PFSK-1 (cell line): ENCODE results near the gene KIF17.

Source experiments
- FOXP2 ChIP-seq: optimal IDR thresholded peaks from 2 replicates; pipeline ENCODE3; 2011; ENCODE audit warnings: borderline replicate concordance, control low read depth, inconsistent platforms; ENCODE audit not compliant: insufficient read depth; ENCODE audit errors: extremely low read length, extremely low read depth
- POLR2AphosphoS5 ChIP-seq: IDR thresholded peaks from 2 replicates; pipeline ENCODE4 v1.6.1; 2012; ENCODE audit warnings: low read depth, mild to moderate bottlenecking, control low read depth, low read length, moderate library complexity
- SIN3A ChIP-seq: IDR thresholded peaks from 2 replicates; pipeline ENCODE4 v1.6.1; 2012; ENCODE audit warnings: mild to moderate bottlenecking, low read length, moderate library complexity, borderline replicate concordance; ENCODE audit not compliant: insufficient read depth
- TAF1 ChIP-seq: IDR thresholded peaks from 2 replicates; pipeline ENCODE4 v1.6.1; 2012; ENCODE audit warnings: low read length, control low read depth, borderline replicate concordance; ENCODE audit not compliant: insufficient read depth
- TF ChIP-seq, protein P1 (sequence below), 2 experiments: IDR thresholded peaks; 2 replicates each; pipeline versions ENCODE4 v1.6.1 to v1.8.0; 2011 to 2012; ENCODE audit warnings: low read depth in 2 of 2, low read length in 2 of 2, control low read depth in 1 of 2, inconsistent platforms in 1 of 2, mild to moderate bottlenecking in 1 of 2, moderate library complexity in 1 of 2; ENCODE audit not compliant: insufficient read depth in 1 of 2

The KIF17 gene

GRCh38 chr1:20648946-20649345 lies 68.9 kb downstream of the KIF17 start:
- no peak for TF ChIP-seq SIN3A

DNA sequence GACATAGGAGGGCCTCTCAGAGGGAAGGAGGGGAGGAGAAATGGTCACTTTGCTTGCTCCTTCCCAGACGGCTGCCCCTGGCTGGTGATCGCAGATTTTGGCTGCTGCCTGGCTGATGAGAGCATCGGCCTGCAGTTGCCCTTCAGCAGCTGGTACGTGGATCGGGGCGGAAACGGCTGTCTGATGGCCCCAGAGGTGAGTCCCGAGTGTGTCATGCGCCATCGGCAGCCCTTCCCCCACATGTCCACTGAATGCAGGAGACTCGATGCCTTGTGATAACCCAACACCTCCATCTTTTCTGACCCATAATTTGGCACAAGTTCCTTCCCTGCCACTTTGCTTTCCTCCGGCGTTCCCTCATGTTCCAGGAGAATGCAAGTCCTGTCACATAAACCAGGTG lies 69.4 kb downstream of the KIF17 start:
- TF ChIP-seq, protein P1, sequence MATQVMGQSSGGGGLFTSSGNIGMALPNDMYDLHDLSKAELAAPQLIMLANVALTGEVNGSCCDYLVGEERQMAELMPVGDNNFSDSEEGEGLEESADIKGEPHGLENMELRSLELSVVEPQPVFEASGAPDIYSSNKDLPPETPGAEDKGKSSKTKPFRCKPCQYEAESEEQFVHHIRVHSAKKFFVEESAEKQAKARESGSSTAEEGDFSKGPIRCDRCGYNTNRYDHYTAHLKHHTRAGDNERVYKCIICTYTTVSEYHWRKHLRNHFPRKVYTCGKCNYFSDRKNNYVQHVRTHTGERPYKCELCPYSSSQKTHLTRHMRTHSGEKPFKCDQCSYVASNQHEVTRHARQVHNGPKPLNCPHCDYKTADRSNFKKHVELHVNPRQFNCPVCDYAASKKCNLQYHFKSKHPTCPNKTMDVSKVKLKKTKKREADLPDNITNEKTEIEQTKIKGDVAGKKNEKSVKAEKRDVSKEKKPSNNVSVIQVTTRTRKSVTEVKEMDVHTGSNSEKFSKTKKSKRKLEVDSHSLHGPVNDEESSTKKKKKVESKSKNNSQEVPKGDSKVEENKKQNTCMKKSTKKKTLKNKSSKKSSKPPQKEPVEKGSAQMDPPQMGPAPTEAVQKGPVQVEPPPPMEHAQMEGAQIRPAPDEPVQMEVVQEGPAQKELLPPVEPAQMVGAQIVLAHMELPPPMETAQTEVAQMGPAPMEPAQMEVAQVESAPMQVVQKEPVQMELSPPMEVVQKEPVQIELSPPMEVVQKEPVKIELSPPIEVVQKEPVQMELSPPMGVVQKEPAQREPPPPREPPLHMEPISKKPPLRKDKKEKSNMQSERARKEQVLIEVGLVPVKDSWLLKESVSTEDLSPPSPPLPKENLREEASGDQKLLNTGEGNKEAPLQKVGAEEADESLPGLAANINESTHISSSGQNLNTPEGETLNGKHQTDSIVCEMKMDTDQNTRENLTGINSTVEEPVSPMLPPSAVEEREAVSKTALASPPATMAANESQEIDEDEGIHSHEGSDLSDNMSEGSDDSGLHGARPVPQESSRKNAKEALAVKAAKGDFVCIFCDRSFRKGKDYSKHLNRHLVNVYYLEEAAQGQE (IDR thresholded peaks at IDR 0.05; ENCODE audit: insufficient read depth in 1 of 2, low read depth in 2 of 2, low read length in 2 of 2), result no peak
- TF ChIP-seq POLR2AphosphoS5, result no peak
- TF ChIP-seq TAF1, result no peak
- no peak for TF ChIP-seq SIN3A
- no peak for TF ChIP-seq FOXP2

DNA sequence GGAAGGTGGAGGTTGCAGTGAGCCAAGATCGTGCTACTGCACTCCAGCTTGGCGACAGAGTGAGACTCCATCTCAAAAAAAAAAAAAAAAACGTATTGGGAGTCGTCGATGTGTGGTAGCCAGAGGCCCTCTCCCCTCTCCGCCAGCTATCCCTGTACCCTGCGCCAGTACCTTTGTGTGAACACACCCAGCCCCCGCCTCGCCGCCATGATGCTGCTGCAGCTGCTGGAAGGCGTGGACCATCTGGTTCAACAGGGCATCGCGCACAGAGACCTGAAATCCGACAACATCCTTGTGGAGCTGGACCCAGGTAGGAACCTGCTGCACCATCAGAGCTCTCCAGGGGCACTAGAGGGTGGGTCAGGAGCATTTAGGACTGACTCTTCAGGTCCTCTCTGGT lies 72.4 kb downstream of the KIF17 start:
- TF ChIP-seq FOXP2, result no peak
- TF ChIP-seq TAF1, result no peak
- no peak for TF ChIP-seq POLR2AphosphoS5
- TF ChIP-seq SIN3A, result no peak

DNA sequence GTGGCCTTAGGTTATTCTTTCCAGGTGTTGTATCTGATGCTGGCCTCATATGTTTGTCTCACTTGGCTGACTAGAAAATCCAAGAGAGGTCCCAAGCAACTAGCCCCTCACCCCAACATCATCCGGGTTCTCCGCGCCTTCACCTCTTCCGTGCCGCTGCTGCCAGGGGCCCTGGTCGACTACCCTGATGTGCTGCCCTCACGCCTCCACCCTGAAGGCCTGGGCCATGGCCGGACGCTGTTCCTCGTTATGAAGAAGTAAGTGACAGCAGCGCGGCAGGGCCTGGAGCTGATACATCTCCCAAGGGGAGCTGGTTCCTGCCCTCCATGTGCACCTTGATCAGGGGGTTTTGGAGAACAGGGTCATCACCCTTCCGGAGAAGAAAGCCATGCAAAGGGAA lies 73.4 kb downstream of the KIF17 start:
- TF ChIP-seq POLR2AphosphoS5 (no peak), TAF1 (no peak)

DNA sequence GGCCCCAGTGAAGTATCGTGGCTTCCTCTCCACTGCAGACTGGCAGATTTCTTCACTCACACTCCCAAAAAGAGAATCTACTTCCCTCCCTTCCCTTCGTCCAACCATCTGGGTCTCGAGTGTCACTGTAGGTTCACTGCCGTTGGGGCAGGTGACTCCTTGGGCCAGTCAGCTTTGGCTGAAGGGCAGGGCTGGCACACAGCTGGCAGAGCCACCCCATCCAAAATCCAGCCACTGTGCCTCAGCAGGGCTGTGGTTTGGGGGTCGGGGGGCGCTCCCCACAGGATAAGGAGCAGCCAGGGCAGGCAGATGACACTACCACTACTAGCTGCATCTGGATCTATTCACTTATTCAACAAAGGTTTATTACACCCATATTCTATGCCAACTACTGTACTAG lies 74.7 kb downstream of the KIF17 start:
- no peak for TF ChIP-seq FOXP2
- TF ChIP-seq SIN3A, result no peak
- TF ChIP-seq, protein P1 (IDR thresholded peaks at IDR 0.05; ENCODE audit: insufficient read depth in 1 of 2, low read depth in 2 of 2, low read length in 2 of 2), result no peak
- no peak for TF ChIP-seq TAF1
- no peak for TF ChIP-seq POLR2AphosphoS5

DNA sequence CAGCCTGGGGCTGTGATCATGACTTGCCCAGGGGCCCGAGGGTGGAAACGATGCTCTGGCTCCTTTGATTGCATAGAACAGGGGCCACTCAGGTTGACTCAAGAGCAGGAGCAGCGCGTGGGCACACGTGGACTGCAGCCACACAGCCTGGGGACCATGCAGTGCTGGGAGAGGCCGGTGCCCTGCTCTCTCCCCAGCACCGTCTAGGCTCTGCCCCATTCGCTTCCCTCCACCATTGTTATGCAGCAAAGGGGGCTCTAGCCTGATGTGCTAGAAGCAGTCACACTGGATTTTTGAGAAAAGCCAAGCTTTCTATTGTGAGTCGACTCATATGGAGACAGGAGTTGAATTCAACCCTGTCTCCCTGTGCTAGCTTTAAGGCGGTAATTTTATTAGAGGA lies 75.8 kb downstream of the KIF17 start:
- TF ChIP-seq SIN3A (no peak), TAF1 (no peak)

DNA sequence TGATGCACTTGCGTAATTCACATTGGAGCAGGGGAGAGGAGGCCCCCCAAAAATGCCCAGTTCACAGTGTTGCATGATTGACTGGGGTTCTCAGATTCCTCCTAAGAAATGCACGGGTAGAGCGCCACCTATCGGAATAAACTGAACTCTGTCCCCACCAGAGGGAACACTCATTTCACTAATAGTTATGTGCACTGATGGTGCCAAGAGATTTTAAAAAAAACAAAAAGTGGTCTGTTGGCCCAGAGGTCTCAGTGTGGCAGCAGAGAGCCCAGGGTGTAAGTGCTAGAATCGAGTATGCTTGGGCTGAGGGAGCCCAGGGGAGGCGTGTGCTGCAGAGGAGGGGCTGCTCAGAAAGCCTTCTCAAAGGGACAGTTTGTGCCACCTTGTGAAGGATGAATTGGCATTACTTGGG lies 77.6 kb downstream of the KIF17 start:
- no peak for TF ChIP-seq FOXP2
- TF ChIP-seq, protein P1 (IDR thresholded peaks at IDR 0.05; ENCODE audit: insufficient read depth in 1 of 2, low read depth in 2 of 2, low read length in 2 of 2), result no peak
- TF ChIP-seq SIN3A, result no peak
- TF ChIP-seq POLR2AphosphoS5, result no peak
- no peak for TF ChIP-seq TAF1
